Measurements from ENCODE around the gene LRP1. TPM values are rescaled to one million over a fixed set of nuclear protein-coding genes. Genes with fewer than 3 reads are reported as not detected.

The LRP1 gene
- polyA plus RNA-seq, 1 donor (not counting 4 experiments of a cell fraction or from before 2014, with no cell fraction given) = 4.9 TPM

- TF ChIP-seq CTCF (optimal IDR thresholded peaks at IDR 0.05 in 1 of 3, IDR thresholded peaks at IDR 0.05 in 1 of 3, conservative IDR thresholded peaks at IDR 0.05 in 1 of 3; ENCODE audit: extremely low read depth in 1 of 3, insufficient read depth in 2 of 3, low read length in 3 of 3) (no peak), EZH2 (IDR thresholded peaks at IDR 0.05; ENCODE audit: low read length) (no peak)
- Histone ChIP-seq H2AFZ (ENCODE audit: control insufficient read depth, low read length) (no peak overlapping the region), H3K79me2 (ENCODE audit: control insufficient read depth, insufficient read depth, low read length) (no peaks in the 10 kb centered on the region), H3K27ac (ENCODE audit: control insufficient read depth, insufficient read depth, low read length) (no peak overlapping the region), H3K9ac (ENCODE audit: control insufficient read depth, extremely low read depth, insufficient read depth, low read length) (no peak overlapping the region), H4K20me1 (ENCODE audit: control insufficient read depth, extremely low read depth, insufficient read depth, low read length) (no peaks in the 10 kb centered on the region), H3K4me1 (ENCODE audit: control insufficient read depth, extremely low read depth, insufficient read depth, low read length) (peaks cover 29% of the 10 kb centered on the region), H3K9me3 (ENCODE audit: control insufficient read depth, low read depth, low read length) (no peaks in the 10 kb centered on the region), H3K36me3 (ENCODE audit: control insufficient read depth in 2 of 2, extremely low read depth in 1 of 2, insufficient read depth in 2 of 2, low read length in 2 of 2) (peaks cover 0 to 22% of the 10 kb centered on the region in 2 experiments), H3K9me1 (ENCODE audit: control insufficient read depth, extremely low read depth, insufficient read depth, low read length) (no peaks in the 10 kb centered on the region), H3K4me2 (ENCODE audit: control insufficient read depth, extremely low read depth, insufficient read depth, low read depth, low read length) (no peak overlapping the region), H3K4me3 (ENCODE audit: control insufficient read depth in 2 of 3, extremely low read depth in 1 of 3, insufficient read depth in 2 of 3, low read depth in 1 of 3, low read length in 3 of 3) (no peak overlapping the region), H3K27me3 (ENCODE audit: control insufficient read depth, extremely low read depth, insufficient read depth, low read length) (no peaks in the 10 kb centered on the region)
- no peak for DNase-seq (ENCODE audit: low read depth, low spot score)
- dilution Hi-C loops (cut with MboI; ENCODE audit: extremely low pct_ligation_motif_present, low sequenced_read_pairs) = no loop called here
- FAIRE-seq = no peak
Observed at GRCh38 chr12:57164454-57164853, 36.2 kb downstream of the LRP1 start.

GRCh38 chr12:57164966-57165625 lies 36.8 kb downstream of the LRP1 start:
- no peak overlapping the region for H2AFZ ChIP-seq (ENCODE audit: control insufficient read depth, low read length)
- H3K9me1 ChIP-seq (ENCODE audit: control insufficient read depth, extremely low read depth, insufficient read depth, low read length) = no peaks in the 10 kb centered on the region
- no peaks in the 10 kb centered on the region for H3K79me2 ChIP-seq (ENCODE audit: control insufficient read depth, insufficient read depth, low read length)
- H3K27ac ChIP-seq (ENCODE audit: control insufficient read depth, insufficient read depth, low read length) = peak overlapping the region; percentile 57
- no peaks in the 10 kb centered on the region for H4K20me1 ChIP-seq (ENCODE audit: control insufficient read depth, extremely low read depth, insufficient read depth, low read length)
- no peak for TF ChIP-seq EZH2 (IDR thresholded peaks at IDR 0.05; ENCODE audit: low read length)
- no peak for TF ChIP-seq CTCF (optimal IDR thresholded peaks at IDR 0.05 in 1 of 3, IDR thresholded peaks at IDR 0.05 in 1 of 3, conservative IDR thresholded peaks at IDR 0.05 in 1 of 3; ENCODE audit: extremely low read depth in 1 of 3, insufficient read depth in 2 of 3, low read length in 3 of 3)
- H3K27me3 ChIP-seq (ENCODE audit: control insufficient read depth, extremely low read depth, insufficient read depth, low read length) = no peaks in the 10 kb centered on the region
- H3K9ac ChIP-seq (ENCODE audit: control insufficient read depth, extremely low read depth, insufficient read depth, low read length) = no peak overlapping the region
- peaks cover 0 to 20% of the 10 kb centered on the region in 2 experiments for H3K36me3 ChIP-seq (ENCODE audit: control insufficient read depth in 2 of 2, extremely low read depth in 1 of 2, insufficient read depth in 2 of 2, low read length in 2 of 2)
- no peak for DNase-seq (ENCODE audit: low read depth, low spot score)
- peaks cover 32% of the 10 kb centered on the region for H3K4me1 ChIP-seq (ENCODE audit: control insufficient read depth, extremely low read depth, insufficient read depth, low read length)
- no peak for FAIRE-seq
- no peak overlapping the region for H3K4me2 ChIP-seq (ENCODE audit: control insufficient read depth, extremely low read depth, insufficient read depth, low read depth, low read length)
- dilution Hi-C loops (cut with MboI; ENCODE audit: extremely low pct_ligation_motif_present, low sequenced_read_pairs) = no loop called here
- no peaks in the 10 kb centered on the region for H3K9me3 ChIP-seq (ENCODE audit: control insufficient read depth, low read depth, low read length)
- H3K4me3 ChIP-seq (ENCODE audit: control insufficient read depth in 2 of 3, extremely low read depth in 1 of 3, insufficient read depth in 2 of 3, low read depth in 1 of 3, low read length in 3 of 3) = no peak overlapping the region
